GM18520 (cell line): ENCODE measurements around the gene HOXB7.

Source experiments
- ATAC-seq: cut with Tn5 transposase; IDR thresholded peaks from one replicate; pipeline ENCODE4 v1.9.1; 2021; ENCODE audit not compliant: unreplicated experiment

Gene HOXB7

GRCh38 chr17:48610282-48611211 lies at the start of gene HOXB7:
Gene HOXB7 (minus strand): TSS chr17:48611017. CDS start chr17:48610918, 99 bp downstream.
- ATAC-seq = no peak

GRCh38 chr17:48655913-48656312 lies 45.1 kb upstream of the HOXB7 start:
- no peak for ATAC-seq

GRCh38 chr17:48649741-48650140 lies 38.9 kb upstream of the HOXB7 start:
- no peak for ATAC-seq

- no peak for ATAC-seq
Observed at GRCh38 chr17:48647963-48648245, 37.1 kb upstream of the HOXB7 start.

- no peak for ATAC-seq
Observed at GRCh38 chr17:48647103-48647962, 36.5 kb upstream of the HOXB7 start.

- ATAC-seq = no peak
Observed at GRCh38 chr17:48646183-48647102, 35.6 kb upstream of the HOXB7 start.

- ATAC-seq = no peak
Observed at GRCh38 chr17:48645639-48646182, 34.9 kb upstream of the HOXB7 start.

- no peak for ATAC-seq
Observed at GRCh38 chr17:48644910-48645557, 34.2 kb upstream of the HOXB7 start.

GRCh38 chr17:48644159-48644558 lies 33.3 kb upstream of the HOXB7 start:
- no peak for ATAC-seq

GRCh38 chr17:48643697-48644012 lies 32.8 kb upstream of the HOXB7 start:
- no peak for ATAC-seq

- no peak for ATAC-seq
Observed at GRCh38 chr17:48642843-48643696, 32.3 kb upstream of the HOXB7 start.

GRCh38 chr17:48642059-48642842 lies 31.4 kb upstream of the HOXB7 start:
- ATAC-seq = no peak

- no peak for ATAC-seq
Observed at GRCh38 chr17:48641541-48642058, 30.8 kb upstream of the HOXB7 start.

- ATAC-seq = no peak
Observed at GRCh38 chr17:48640858-48641180, 30.0 kb upstream of the HOXB7 start.

- ATAC-seq = no peak
Observed at GRCh38 chr17:48639982-48640857, 29.4 kb upstream of the HOXB7 start.

- ATAC-seq = no peak
Observed at GRCh38 chr17:48639136-48639535, 28.3 kb upstream of the HOXB7 start.
